Caco-2 (cell line): Measurements from ENCODE around the gene LMF2. TPM values are rescaled to one million over a fixed set of nuclear protein-coding genes. Genes with fewer than 3 reads are reported as not detected.

Experiments used
- BruUV-seq: library from RNA; stranded (reverse); fragments of 400-500 nt; replicated peaks from 2 replicates; lab custom pipeline; 2021; lab: Mats Ljungman, UMichigan
- CTCF ChIA-PET: fragments of 300-600 bp; sonication (Branson Sonifier 250); formaldehyde crosslinking; loops from one replicate; lab custom pipeline; 2022; ENCODE audit warnings: antibody characterized with exemption; lab: Charles Lee
- POLR2A ChIA-PET: fragments of 300-600 bp; sonication (Branson Sonifier 250); formaldehyde crosslinking; loops from one replicate; lab custom pipeline; 2022; ENCODE audit warnings: antibody characterized with exemption; lab: Charles Lee
- DNase-seq, 2 experiments: peaks; one replicate each; pipeline versions ENCODE4 v3.0.0 to v3.0.0-alpha.2; 2020 to 2022
- H3K27me3 ChIP-seq: replicated peaks from 2 replicates; pipeline ENCODE4 v1.6.0; 2011; ENCODE audit warnings: low read length; ENCODE audit not compliant: control insufficient read depth, insufficient read depth
- H3K36me3 ChIP-seq: 2 replicates; pipeline ENCODE4 v1.5.1; 2011; ENCODE audit warnings: low read length; ENCODE audit not compliant: control insufficient read depth, insufficient read depth
- H3K4me1 ChIP-seq: fragments of 250-450 bp; sonication (Bioruptor Pico); 2 replicates; pipeline ENCODE4 v1.5.1; 2020; ENCODE audit warnings: mild to moderate bottlenecking
- H3K4me3 ChIP-seq: 2 replicates; pipeline ENCODE4 v1.5.1; 2011; ENCODE audit warnings: low read depth, mild to moderate bottlenecking, control low read depth, low read length
- H3K9me3 ChIP-seq: fragments of 250-450 bp; sonication (Bioruptor Pico); 2 replicates; pipeline ENCODE4 v1.5.1; 2020; ENCODE audit warnings: mild to moderate bottlenecking, moderate library complexity
- H3K27ac Mint-ChIP-seq: one replicate; pipeline ENCODE4 v1.8.0; 2022; ENCODE audit warnings: mixed read lengths; ENCODE audit not compliant: unreplicated experiment
- H3K27me3 Mint-ChIP-seq: one replicate; pipeline ENCODE4 v1.8.0; 2022; ENCODE audit warnings: mixed read lengths; ENCODE audit not compliant: insufficient read depth, unreplicated experiment
- H3K36me3 Mint-ChIP-seq: one replicate; pipeline ENCODE4 v1.8.0; 2022; ENCODE audit warnings: mild to moderate bottlenecking, mixed read lengths; ENCODE audit not compliant: insufficient read depth, unreplicated experiment
- H3K4me1 Mint-ChIP-seq: one replicate; pipeline ENCODE4 v1.8.0; 2022; ENCODE audit warnings: low read depth, mixed read lengths; ENCODE audit not compliant: unreplicated experiment
- H3K4me3 Mint-ChIP-seq: one replicate; pipeline ENCODE4 v1.8.0; 2022; ENCODE audit warnings: mild to moderate bottlenecking, moderate library complexity, mixed read lengths; ENCODE audit not compliant: unreplicated experiment
- H3K9me3 Mint-ChIP-seq: one replicate; pipeline ENCODE4 v1.8.0; 2022; ENCODE audit warnings: mixed read lengths; ENCODE audit not compliant: unreplicated experiment
- CTCF ChIP-seq, 2 experiments: fragments of 200-600 bp in 1 of 2; IDR thresholded peaks; 1 replicate in 1 of 2; 2 replicates in 1 of 2; pipeline versions ENCODE4 v1.5.1 to v1.8.0; 2011 to 2022; ENCODE audit warnings: antibody characterized with exemption in 1 of 2, control low read depth in 1 of 2, inconsistent platforms in 1 of 2, low read depth in 1 of 2, low read length in 1 of 2, mild to moderate bottlenecking in 1 of 2, moderate library complexity in 1 of 2; ENCODE audit not compliant: insufficient read depth in 1 of 2, severe bottlenecking in 1 of 2, unreplicated experiment in 1 of 2
- intact Hi-C: fragments of 100-400 bp; cut with micrococcal nuclease; formaldehyde crosslinking; loops from one replicate; pipeline ENCODE4 v1.10.0; 2022; ENCODE audit not compliant: unreplicated experiment
- total RNA-seq: library from RNA; stranded (reverse); gene quantifications from 2 replicates; pipeline ENCODE4 v1.2.3, GENCODE V29; 2022

The LMF2 gene
- total RNA-seq, 1 experiment from 2014 or later, result 68.8 TPM

- peaks cover 44% of the 10 kb centered on the region for H3K36me3 Mint-ChIP-seq
These were observed 47.9 kb downstream of the LMF2 start for GRCh38 chr22:50459496-50460140.

GRCh38 chr22:50459016-50459415, 48.5 kb downstream of the LMF2 start:
- Histone ChIP-seq H3K4me3 (no peak overlapping the region), H3K27me3 (no peaks in the 10 kb centered on the region), H3K9me3 (no peaks in the 10 kb centered on the region), H3K36me3 (peaks cover 3% of the 10 kb centered on the region), H3K4me1 (peaks cover 6% of the 10 kb centered on the region; the same call in 1 of the 2 replicates)
- H3K9me3 Mint-ChIP-seq, result no peaks in the 10 kb centered on the region
- TF ChIP-seq CTCF (IDR thresholded peaks at IDR 0.05; ENCODE audit: insufficient read depth in 1 of 2, low read depth in 1 of 2, low read length in 1 of 2, severe bottlenecking in 1 of 2, unreplicated experiment in 1 of 2), result no peak
- H3K4me3 Mint-ChIP-seq, result no peak overlapping the region
- peaks cover 50% of the 10 kb centered on the region for H3K36me3 Mint-ChIP-seq
- ChIA-PET CTCF (no interaction called here), POLR2A (no interaction called here)
- BruUV-seq, result no TSS peak
- peaks cover 5% of the 10 kb centered on the region for H3K4me1 Mint-ChIP-seq
- H3K27ac Mint-ChIP-seq, result no peak overlapping the region
- intact Hi-C loops, result no loop called here
- no peaks in the 10 kb centered on the region for H3K27me3 Mint-ChIP-seq
- no peak for DNase-seq

More at GRCh38 chr22:50459496-50460140, 47.9 kb downstream of the LMF2 start:
- Mint-ChIP-seq H3K27ac (no peak overlapping the region), H3K27me3 (no peaks in the 10 kb centered on the region), H3K4me1 (peaks cover 5% of the 10 kb centered on the region), H3K9me3 (no peaks in the 10 kb centered on the region), H3K4me3 (no peak overlapping the region)
- DNase-seq, result no peak
- peaks cover 6% of the 10 kb centered on the region; the same call in 1 of the 2 replicates for H3K4me1 ChIP-seq
- no TSS peak for BruUV-seq
- intact Hi-C loops, result no loop called here
- TF ChIP-seq CTCF (IDR thresholded peaks at IDR 0.05; ENCODE audit: insufficient read depth in 1 of 2, low read depth in 1 of 2, low read length in 1 of 2, severe bottlenecking in 1 of 2, unreplicated experiment in 1 of 2), result no peak
- no peak overlapping the region for H3K4me3 ChIP-seq
- peaks cover 3% of the 10 kb centered on the region for H3K36me3 ChIP-seq
- ChIA-PET POLR2A (no interaction called here), CTCF (no interaction called here)
- H3K9me3 ChIP-seq, result no peaks in the 10 kb centered on the region
- no peaks in the 10 kb centered on the region for H3K27me3 ChIP-seq

DNA sequence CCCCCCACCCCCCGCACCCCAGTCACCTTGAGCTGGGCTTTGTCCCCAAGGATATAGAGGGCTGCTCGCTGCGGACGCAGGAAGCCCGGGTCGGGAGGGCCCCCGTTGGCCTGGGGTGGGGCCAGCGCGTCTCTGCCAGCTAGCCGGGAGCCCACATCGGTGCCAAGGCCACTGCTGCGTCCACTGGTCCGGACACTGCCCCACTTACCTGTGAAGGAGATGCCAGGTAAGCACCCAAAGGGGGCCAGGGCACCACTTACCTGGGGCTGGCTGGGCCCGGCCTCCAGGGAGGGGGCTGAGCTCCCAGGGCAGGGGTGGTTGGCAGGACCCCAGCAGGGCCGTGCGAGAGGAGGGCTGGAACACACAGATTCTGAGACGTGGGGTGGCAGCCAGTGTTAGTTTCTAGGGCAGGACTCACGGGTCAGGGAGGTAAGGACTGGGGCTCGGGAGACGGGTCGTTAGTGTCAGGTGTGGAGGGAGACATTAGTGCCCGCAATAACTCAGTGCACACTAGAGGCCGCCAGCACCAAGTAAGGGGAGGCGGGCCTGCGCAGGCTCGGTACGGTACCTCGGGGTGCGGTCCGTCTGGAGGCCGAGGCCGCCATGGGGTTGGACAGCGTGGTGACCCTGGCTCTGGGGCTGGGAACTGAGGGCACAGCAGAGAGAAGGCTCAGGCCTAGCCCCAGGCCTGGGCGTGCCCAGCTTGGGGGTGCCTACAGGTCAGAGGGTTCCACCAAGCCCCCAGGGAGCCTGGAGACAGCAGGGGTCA, 50.9 kb downstream of the LMF2 start:
- Mint-ChIP-seq H3K9me3 (no peaks in the 10 kb centered on the region), H3K4me1 (peaks cover 5% of the 10 kb centered on the region), H3K4me3 (no peak overlapping the region), H3K27me3 (no peaks in the 10 kb centered on the region), H3K27ac (no peak overlapping the region), H3K36me3 (peaks cover 61% of the 10 kb centered on the region)
- peaks cover 3% of the 10 kb centered on the region; the same call in 1 of the 2 replicates for H3K36me3 ChIP-seq
- no TSS peak for BruUV-seq
- DNase-seq, result peak in 1 of 2 experiments; percentile 46
- H3K27me3 ChIP-seq, result no peaks in the 10 kb centered on the region
- H3K4me1 ChIP-seq, result peaks cover 6% of the 10 kb centered on the region; the same call in 1 of the 2 replicates
- no peak overlapping the region for H3K4me3 ChIP-seq
- no peaks in the 10 kb centered on the region for H3K9me3 ChIP-seq
- ChIA-PET POLR2A (no interaction called here), CTCF (interaction anchor here (1.8 kb wide), 1 partner anchor 42 kb away, joined by 9 read pairs; no protein-coding TSS in a partner anchor)
- intact Hi-C loops, result loop anchor here (1.0 kb wide), 1 partner anchor 42 kb away; no protein-coding TSS in a partner anchor
- peak; percentile 37 to 49 for TF ChIP-seq CTCF (IDR thresholded peaks at IDR 0.05; ENCODE audit: insufficient read depth in 1 of 2, low read depth in 1 of 2, low read length in 1 of 2, severe bottlenecking in 1 of 2, unreplicated experiment in 1 of 2)
